GM21360 (cell line): ENCODE data around the gene IP6K3.
A peak's percentile ranks its signal among the peaks of the same experiment; 100 is the strongest.

Experiments used
- ATAC-seq: cut with Tn5 transposase; IDR thresholded peaks from one replicate; pipeline ENCODE4 v1.9.1; 2021; ENCODE audit warnings: mild to moderate bottlenecking, moderate library complexity; ENCODE audit not compliant: unreplicated experiment

IP6K3 gene

GRCh38 chr6:33746651-33747100 lies at the start of gene IP6K3:
IP6K3 (minus strand) TSS chr6:33746905; CDS start chr6:33735476, 11,429 bp downstream.
- ATAC-seq, result no peak

GRCh38 chr6:33794910-33795623 lies 48.4 kb upstream of the IP6K3 start:
- no peak for ATAC-seq

- no peak for ATAC-seq
Observed at GRCh38 chr6:33792981-33793380, 46.3 kb upstream of the IP6K3 start.

GRCh38 chr6:33791620-33792019 lies 44.9 kb upstream of the IP6K3 start:
- ATAC-seq, result no peak

GRCh38 chr6:33790910-33791309 lies 44.2 kb upstream of the IP6K3 start:
- ATAC-seq, result no peak

- no peak for ATAC-seq
Observed at GRCh38 chr6:33790379-33790778, 43.7 kb upstream of the IP6K3 start.

GRCh38 chr6:33789550-33789895 lies 42.8 kb upstream of the IP6K3 start:
- ATAC-seq, result no peak

GRCh38 chr6:33788694-33789549 lies 42.2 kb upstream of the IP6K3 start, which contains the start of gene LEMD2:
LEMD2 (minus strand) TSS chr6:33789130; CDS start chr6:33789116, 14 bp downstream.
- peak; percentile 81 for ATAC-seq

GRCh38 chr6:33787954-33788693 lies 41.4 kb upstream of the IP6K3 start:
- peak; percentile 48 for ATAC-seq

- ATAC-seq, result no peak
Observed at GRCh38 chr6:33787346-33787953, 40.7 kb upstream of the IP6K3 start.

GRCh38 chr6:33786736-33787135 lies 40.0 kb upstream of the IP6K3 start:
- no peak for ATAC-seq

GRCh38 chr6:33785778-33786177 lies 39.1 kb upstream of the IP6K3 start:
- no peak for ATAC-seq

- no peak for ATAC-seq
Observed at GRCh38 chr6:33784787-33785186, 38.1 kb upstream of the IP6K3 start.

- no peak for ATAC-seq
Observed at GRCh38 chr6:33783781-33784520, 37.2 kb upstream of the IP6K3 start.

- ATAC-seq, result no peak
Observed at GRCh38 chr6:33782561-33782960, 35.9 kb upstream of the IP6K3 start.

- no peak for ATAC-seq
Observed at GRCh38 chr6:33781131-33781975, 34.6 kb upstream of the IP6K3 start.

GRCh38 chr6:33779895-33780294 lies 33.2 kb upstream of the IP6K3 start:
- ATAC-seq, result no peak

- no peak for ATAC-seq
Observed at GRCh38 chr6:33779290-33779689, 32.6 kb upstream of the IP6K3 start.

- no peak for ATAC-seq
Observed at GRCh38 chr6:33778444-33779121, 31.9 kb upstream of the IP6K3 start.
